HG02678 (cell line): ENCODE data around the gene FZD2.
"Not testable (repeated sequence)": the region's sequence is repeated elsewhere in the genome, so short reads cannot be mapped to it uniquely, and the experiment has no call there.

Experiments
- ATAC-seq: cut with Tn5 transposase; IDR thresholded peaks from one replicate; pipeline ENCODE4 v1.9.1; 2021; ENCODE audit warnings: mild to moderate bottlenecking, moderate library complexity; ENCODE audit not compliant: unreplicated experiment

Gene FZD2

GRCh38 chr17:44556832-44557606 is at the start of gene FZD2:
TSS of gene FZD2 (plus strand) at chr17:44557484. CDS start at chr17:44557689, 205 bp downstream.
- ATAC-seq: no peak

DNA sequence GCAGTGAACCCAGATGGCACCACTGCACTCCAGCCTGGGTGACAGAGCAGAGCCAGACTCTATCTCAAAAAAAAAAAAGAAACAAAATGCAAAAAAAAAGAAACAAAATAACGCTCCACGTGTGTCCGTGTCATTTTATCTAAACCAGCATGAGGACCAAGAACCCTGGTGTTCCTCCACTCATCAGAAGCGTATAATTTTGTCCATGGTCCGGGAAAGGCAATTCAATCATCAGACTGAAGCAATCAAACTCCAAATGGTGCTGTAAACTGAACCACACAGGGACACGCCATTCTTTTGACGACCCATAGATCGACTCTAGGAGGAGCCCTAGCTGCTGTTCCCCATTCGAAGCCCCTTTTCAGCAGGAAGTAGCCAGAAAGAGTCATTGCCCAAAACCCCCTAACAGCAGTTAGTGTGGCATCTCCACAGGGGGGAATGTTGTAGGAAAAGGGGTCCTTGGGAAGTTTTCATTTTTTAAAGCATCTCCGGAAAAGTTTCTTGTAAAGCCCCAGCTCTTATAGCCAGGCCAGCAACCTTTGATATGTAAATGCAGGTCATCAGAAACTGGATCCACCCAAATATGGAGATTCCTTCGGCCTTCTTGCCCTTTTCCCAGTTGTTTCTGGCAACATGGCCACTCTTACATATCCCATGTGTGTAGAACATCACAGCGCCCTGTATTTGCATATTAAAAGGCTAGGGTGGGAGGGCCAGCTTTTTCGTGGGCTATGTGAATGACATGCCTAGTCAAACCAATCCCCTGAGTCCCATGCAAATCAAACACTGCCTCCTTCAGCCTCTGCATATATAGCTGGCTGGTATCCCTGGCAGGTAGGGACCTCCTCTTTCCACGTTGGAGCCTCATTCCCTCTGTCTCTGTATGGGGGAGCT is 45.8 kb upstream of the FZD2 start:
- not testable (repeated sequence) for ATAC-seq

DNA sequence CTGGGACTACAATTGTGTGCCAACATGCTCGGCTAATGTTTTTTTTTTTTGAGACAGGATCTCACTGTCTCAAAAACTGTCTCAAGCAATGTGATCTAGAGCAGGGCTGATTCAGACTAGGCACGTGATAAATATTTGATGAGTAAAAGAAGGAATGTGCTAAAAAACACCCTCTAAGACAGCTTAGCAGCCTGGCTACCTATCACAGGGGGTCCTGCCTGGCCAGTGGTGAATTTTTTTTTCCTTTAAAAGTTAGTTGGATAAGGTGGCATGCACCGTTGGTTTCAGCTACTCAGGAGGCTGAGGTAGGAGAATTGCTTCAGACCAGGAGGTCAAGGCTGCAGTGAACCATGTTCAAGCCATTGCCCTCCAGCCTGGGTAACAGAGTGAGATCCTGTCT is 39.3 kb upstream of the FZD2 start:
- ATAC-seq: no peak

- no peak for ATAC-seq
These were observed 34.2 kb upstream of the FZD2 start for GRCh38 chr17:44522883-44523671.

- no peak for ATAC-seq
These were observed 33.7 kb upstream of the FZD2 start for GRCh38 chr17:44523672-44523972.

- no peak for ATAC-seq
These were observed 30.2 kb upstream of the FZD2 start for GRCh38 chr17:44527102-44527501.

GRCh38 chr17:44527954-44528353 is 29.3 kb upstream of the FZD2 start:
- ATAC-seq: no peak

DNA sequence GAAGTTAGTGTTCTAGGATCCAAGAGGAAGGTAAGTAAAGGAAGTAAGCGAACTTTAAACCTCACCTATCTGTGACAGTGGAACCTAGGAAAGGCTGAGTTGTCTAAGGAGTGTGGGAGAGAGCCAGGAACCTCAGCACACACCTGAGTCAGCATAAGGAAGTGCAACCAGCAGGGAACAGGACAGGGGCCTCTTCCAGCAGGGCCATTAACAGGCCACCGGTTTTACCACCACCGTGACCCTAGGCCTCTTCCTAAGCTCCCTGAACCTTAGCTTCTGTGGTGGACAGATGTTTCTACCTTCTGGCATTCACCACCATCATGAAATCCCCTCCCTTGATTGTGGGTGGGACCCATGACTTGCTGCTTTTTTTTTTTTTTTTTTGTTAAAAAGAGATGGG is 27.4 kb upstream of the FZD2 start:
- ATAC-seq: no peak

GRCh38 chr17:44530896-44531418 is 26.3 kb upstream of the FZD2 start:
- no peak for ATAC-seq

- ATAC-seq: no peak
These were observed 23.6 kb upstream of the FZD2 start for GRCh38 chr17:44533533-44534246.

- ATAC-seq: no peak
These were observed 21.0 kb upstream of the FZD2 start for GRCh38 chr17:44536090-44536953.

DNA sequence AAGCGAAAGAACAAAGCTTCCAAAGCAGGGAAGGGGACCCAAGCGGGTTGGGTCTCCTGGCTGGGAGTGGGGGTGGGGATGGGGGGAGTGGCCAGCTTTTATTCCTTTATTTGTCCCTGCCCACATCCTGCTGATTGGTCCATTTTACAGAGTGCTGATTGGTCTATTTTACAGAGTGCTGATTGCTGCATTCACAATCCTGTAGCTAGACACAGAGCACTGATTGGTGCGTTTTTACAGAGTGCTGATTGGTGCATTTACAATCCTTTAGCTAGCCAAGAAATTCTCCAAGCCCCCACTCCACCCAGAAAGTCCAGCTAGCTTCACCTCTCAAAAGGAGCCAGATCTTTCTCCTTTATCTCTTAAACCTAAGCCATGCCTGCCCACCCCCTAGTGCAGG is 19.4 kb upstream of the FZD2 start:
- not testable (repeated sequence) for ATAC-seq

DNA sequence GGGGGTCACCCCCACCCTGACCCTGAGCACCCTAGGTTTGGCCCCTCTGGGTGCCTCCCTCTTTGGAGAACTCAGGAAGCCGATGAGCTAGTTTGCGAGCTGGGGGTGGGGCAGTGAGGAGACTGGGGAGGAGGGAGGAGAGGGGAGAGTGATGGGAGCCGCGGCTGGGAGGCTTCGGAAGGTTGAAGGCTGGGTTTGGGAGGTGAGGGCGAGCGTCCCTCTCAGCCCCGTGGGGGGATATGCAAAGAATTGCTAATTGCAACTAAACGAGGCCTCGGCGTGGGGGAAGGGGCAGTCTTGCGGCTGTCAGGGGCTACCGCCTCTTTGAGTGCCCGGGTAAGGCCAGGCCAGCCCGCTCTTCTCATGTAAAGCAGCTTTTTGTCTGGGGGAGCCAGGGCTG is 17.6 kb upstream of the FZD2 start:
- no peak for ATAC-seq

DNA sequence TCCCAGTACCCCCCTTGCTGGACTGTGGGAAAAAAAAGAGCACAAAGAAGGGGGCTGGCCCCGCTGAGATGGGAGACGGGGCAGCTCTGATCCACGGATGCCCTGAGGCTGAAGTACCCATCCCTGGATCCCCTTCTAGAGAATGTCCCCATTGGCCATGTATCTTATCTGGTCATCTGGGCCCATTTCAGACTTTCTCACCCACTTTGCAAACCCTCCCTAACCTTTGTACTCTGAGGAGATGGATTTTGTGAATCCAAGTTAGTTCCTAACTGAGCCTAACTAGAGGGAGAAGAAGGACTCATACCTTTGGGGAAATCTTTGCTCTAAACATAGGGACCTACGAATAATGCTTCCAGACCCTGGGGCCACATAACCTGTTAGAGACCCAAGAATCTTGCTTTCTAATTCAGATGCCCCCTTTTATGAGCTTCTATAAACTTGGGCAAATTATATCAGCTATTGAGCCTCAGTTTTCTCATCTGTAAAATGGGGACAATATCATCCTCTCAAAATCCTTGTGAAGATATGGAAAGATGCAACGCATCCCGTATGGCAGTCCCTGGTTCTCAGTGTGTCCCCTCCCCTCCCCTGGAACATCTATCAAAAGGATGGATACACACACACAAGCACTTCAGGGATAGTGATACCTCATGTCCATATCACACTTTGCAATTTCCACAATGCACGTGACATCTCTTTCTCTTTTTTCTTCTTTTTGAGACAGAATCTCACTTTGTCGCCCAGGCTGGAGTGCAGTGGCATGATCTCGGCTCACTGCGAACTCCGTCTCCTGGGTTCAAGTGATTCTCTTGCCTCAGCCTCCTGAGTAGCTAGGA is 16.8 kb upstream of the FZD2 start:
- no peak for ATAC-seq

DNA sequence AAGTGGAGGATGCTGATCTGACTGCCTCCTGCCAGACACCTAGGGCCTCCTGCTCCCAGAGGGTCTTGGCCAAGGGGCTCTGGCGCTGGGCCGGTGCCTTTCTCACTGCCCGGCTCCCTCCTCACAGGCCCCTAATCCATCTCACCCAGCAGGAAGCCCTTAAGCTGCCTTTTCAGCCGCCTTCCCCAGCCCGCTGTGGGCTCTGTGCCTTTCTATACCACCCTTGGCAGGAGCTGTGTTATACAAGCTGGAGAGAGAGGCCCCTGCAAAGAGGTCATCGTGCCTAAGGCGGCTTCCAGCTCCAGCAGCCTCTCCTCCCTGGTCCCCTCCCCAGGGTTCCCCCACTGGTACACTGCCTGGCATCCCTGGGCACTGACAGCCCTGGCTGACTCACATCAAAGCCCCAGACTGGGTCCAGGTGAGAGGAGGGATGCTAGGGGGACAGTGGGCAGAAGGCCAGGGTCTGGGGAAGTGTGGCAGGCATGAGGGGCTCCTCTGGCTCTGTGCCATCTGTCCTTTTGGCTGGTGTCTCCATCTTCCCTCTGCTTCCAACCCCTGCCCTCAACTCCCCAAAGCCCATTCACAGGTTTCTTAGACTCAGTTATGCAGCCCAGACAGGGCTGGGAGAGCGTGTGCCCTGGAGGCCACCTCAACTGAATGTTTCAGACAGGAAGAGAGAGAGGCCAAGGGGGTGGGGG is 15.3 kb upstream of the FZD2 start:
- ATAC-seq: no peak

- no peak for ATAC-seq
These were observed 13.9 kb upstream of the FZD2 start for GRCh38 chr17:44543213-44543904.

GRCh38 chr17:44543905-44544523 is 13.3 kb upstream of the FZD2 start:
- no peak for ATAC-seq
